Upper lobe of right lung (tissue), 1 donor: ENCODE measurements around the gene SCNN1G. TPM values are rescaled to one million over a fixed set of nuclear protein-coding genes. Genes with fewer than 3 reads are reported as not detected.

Experiments used
- ATAC-seq: fragments of 200-7000 bp; cut with Tn5 transposase; one replicate; pipeline ENCODE4 v1.9.1; 2020; ENCODE audit warnings: mild to moderate bottlenecking, moderate library complexity
- DNase-seq: peaks from one replicate; pipeline ENCODE4 v3.0.0-alpha.2; 2020
- H3K27ac ChIP-seq: fragments of 200-600 bp; one replicate; pipeline ENCODE4 v1.8.0; 2022
- H3K27me3 ChIP-seq: fragments of 200-600 bp; one replicate; pipeline ENCODE4 v1.8.0; 2022; ENCODE audit warnings: mild to moderate bottlenecking
- H3K36me3 ChIP-seq: fragments of 200-600 bp; one replicate; pipeline ENCODE4 v1.8.0; 2022
- H3K4me1 ChIP-seq: fragments of 200-600 bp; one replicate; pipeline ENCODE4 v1.8.0; 2022
- H3K4me3 ChIP-seq: fragments of 200-600 bp; one replicate; pipeline ENCODE4 v1.8.0; 2022; ENCODE audit warnings: mild to moderate bottlenecking
- H3K9me3 ChIP-seq: fragments of 200-600 bp; one replicate; pipeline ENCODE4 v1.8.0; 2022
- intact Hi-C: fragments of 100-400 bp; cut with DNase I; formaldehyde crosslinking; loops from one replicate; pipeline ENCODE4 v1.11.0; 2022
- total RNA-seq: library from RNA; stranded (reverse); fragmentation: NEBNext Ultra II Directional; extraction: Animal tissue kit (Norgen Biotek cat#: 25700); gene quantifications from one replicate; pipeline ENCODE4 v1.2.1, GENCODE V29; 2021
- TF ChIP-seq, protein P1 (sequence below): fragments of 200-600 bp; IDR thresholded peaks from one replicate; pipeline ENCODE4 v1.8.0; 2022; ENCODE audit warnings: antibody characterized with exemption
- donor health status: DM: no; HTN: yes; CAD: no; lungs with severe emphysema.

SCNN1G gene
- total RNA-seq, 1 donor from 2014 or later: 14.8 TPM

- DNase-seq (no peak), ATAC-seq (no peak)
- TF ChIP-seq, protein P1, sequence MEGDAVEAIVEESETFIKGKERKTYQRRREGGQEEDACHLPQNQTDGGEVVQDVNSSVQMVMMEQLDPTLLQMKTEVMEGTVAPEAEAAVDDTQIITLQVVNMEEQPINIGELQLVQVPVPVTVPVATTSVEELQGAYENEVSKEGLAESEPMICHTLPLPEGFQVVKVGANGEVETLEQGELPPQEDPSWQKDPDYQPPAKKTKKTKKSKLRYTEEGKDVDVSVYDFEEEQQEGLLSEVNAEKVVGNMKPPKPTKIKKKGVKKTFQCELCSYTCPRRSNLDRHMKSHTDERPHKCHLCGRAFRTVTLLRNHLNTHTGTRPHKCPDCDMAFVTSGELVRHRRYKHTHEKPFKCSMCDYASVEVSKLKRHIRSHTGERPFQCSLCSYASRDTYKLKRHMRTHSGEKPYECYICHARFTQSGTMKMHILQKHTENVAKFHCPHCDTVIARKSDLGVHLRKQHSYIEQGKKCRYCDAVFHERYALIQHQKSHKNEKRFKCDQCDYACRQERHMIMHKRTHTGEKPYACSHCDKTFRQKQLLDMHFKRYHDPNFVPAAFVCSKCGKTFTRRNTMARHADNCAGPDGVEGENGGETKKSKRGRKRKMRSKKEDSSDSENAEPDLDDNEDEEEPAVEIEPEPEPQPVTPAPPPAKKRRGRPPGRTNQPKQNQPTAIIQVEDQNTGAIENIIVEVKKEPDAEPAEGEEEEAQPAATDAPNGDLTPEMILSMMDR: no peak
- no peak overlapping the region for H3K4me3 ChIP-seq
- H3K4me1 ChIP-seq: peaks cover 11% of the 10 kb centered on the region
- no peak overlapping the region for H3K27ac ChIP-seq
- peaks cover 17% of the 10 kb centered on the region for H3K27me3 ChIP-seq
- intact Hi-C loops: no loop called here
- no peaks in the 10 kb centered on the region for H3K9me3 ChIP-seq
- no peaks in the 10 kb centered on the region for H3K36me3 ChIP-seq
Observed at GRCh38 chr16:23187341-23187740, 4.8 kb downstream of the SCNN1G start.

- intact Hi-C loops: no loop called here
- ATAC-seq (no peak), DNase-seq (no peak)
- TF ChIP-seq, protein P1: no peak
- H3K4me1 ChIP-seq: no peaks in the 10 kb centered on the region
- H3K27ac ChIP-seq: no peak overlapping the region
- H3K27me3 ChIP-seq: peaks cover 3% of the 10 kb centered on the region
- H3K9me3 ChIP-seq: no peaks in the 10 kb centered on the region
- no peak overlapping the region for H3K4me3 ChIP-seq
- no peaks in the 10 kb centered on the region for H3K36me3 ChIP-seq
Observed at GRCh38 chr16:23188911-23189310, 6.4 kb downstream of the SCNN1G start.

DNA sequence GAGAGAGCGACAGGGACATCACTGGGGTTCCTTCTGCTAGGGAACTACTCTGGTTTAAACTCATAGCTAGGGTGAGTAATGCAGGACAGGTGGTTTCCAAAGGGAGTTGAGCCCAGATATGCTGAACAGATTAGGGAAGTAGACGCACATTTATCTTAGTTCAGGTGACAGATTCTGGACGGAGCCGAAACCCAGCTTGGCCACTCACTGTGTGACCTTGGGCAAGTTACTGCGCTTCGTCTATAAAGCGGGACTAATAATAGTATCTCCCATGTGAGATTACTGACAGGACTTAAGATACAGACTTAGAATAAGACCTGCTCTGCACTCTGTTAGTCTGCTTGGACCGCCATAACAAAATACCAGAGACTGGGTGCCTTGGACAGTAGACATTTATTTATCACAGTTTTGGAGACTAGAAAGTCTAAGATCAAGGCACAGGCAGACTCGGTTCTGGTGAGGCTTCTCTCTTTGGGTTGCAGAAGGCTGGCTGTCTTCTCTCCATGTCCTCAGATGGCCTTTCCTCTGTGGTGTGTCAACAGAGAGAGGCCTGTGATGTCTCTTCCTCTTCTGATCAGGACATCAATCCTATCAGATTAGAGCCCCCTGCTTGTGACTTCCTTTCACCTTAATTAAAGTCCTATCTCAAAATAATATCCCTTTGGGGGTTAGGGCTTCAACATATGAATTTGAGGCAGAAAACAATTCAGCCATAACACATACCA is 12.1 kb downstream of the SCNN1G start:
- no peak overlapping the region for H3K27ac ChIP-seq

GRCh38 chr16:23195366-23195978 is 12.9 kb downstream of the SCNN1G start:
- no peaks in the 10 kb centered on the region for H3K27me3 ChIP-seq
- TF ChIP-seq, protein P1: no peak
- peaks cover 14% of the 10 kb centered on the region for H3K4me1 ChIP-seq
- no peaks in the 10 kb centered on the region for H3K36me3 ChIP-seq
- ATAC-seq (peak; percentile 68), DNase-seq (no peak)
- no peak overlapping the region for H3K4me3 ChIP-seq
- intact Hi-C loops: no loop called here
- no peaks in the 10 kb centered on the region for H3K9me3 ChIP-seq
- H3K27ac ChIP-seq: no peak overlapping the region

More for the DNA sequence above, 12.1 kb downstream of the SCNN1G start:
- TF ChIP-seq, protein P1: no peak
- intact Hi-C loops: no loop called here
- DNase-seq: no peak
- peak; percentile 74 for ATAC-seq
- Histone ChIP-seq H3K9me3 (no peaks in the 10 kb centered on the region), H3K4me1 (peaks cover 14% of the 10 kb centered on the region), H3K4me3 (no peak overlapping the region), H3K36me3 (no peaks in the 10 kb centered on the region), H3K27me3 (no peaks in the 10 kb centered on the region)

DNA sequence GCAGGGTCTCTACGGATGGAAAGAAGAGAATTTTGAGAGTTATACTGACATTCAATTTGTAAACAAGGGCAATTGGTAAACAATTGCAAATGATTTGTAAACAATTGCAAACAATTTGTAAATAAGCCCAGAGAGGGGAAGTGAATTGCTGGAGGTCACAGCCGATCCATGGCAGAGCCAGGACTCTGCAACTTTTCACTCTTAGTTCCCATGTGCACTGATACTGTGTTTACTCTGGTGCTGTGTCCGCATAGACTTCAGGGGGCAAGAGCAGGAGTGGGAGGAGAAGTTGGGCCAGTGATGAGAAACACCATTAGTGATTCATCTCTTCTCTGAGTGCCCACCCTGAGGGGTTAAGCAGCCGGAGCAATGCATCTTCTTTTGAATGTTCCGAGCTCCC is 14.0 kb downstream of the SCNN1G start:
- ATAC-seq (no peak), DNase-seq (no peak)
- Histone ChIP-seq H3K36me3 (no peaks in the 10 kb centered on the region), H3K4me3 (no peak overlapping the region), H3K9me3 (no peaks in the 10 kb centered on the region), H3K27ac (no peak overlapping the region), H3K4me1 (peaks cover 14% of the 10 kb centered on the region), H3K27me3 (no peaks in the 10 kb centered on the region)
- intact Hi-C loops: no loop called here
- TF ChIP-seq, protein P1: no peak
